Lower lobe of right lung (tissue), 2 donors: ENCODE results near the gene MAP3K15. TPM values are rescaled to one million over a fixed set of nuclear protein-coding genes. Genes with fewer than 3 reads are reported as not detected.

Experiments used
- ATAC-seq, 2 donors: fragments of 200-7000 bp; cut with Tn5 transposase; one replicate each; pipeline ENCODE4 v1.9.1; 2020 to 2022; ENCODE audit warnings: mild to moderate bottlenecking in 2 of 2, moderate library complexity in 2 of 2
- DNase-seq: peaks from one replicate; pipeline ENCODE4 v3.0.0-alpha.2; 2020
- H3K27ac ChIP-seq: fragments of 200-600 bp; one replicate; pipeline ENCODE4 v1.8.0; 2022
- H3K27me3 ChIP-seq: fragments of 200-600 bp; one replicate; pipeline ENCODE4 v1.8.0; 2022; ENCODE audit warnings: low read depth
- H3K36me3 ChIP-seq: fragments of 200-600 bp; one replicate; pipeline ENCODE4 v1.8.0; 2022; ENCODE audit warnings: mild to moderate bottlenecking
- H3K4me1 ChIP-seq: fragments of 200-600 bp; one replicate; pipeline ENCODE4 v1.8.0; 2022
- H3K4me3 ChIP-seq: fragments of 200-600 bp; one replicate; pipeline ENCODE4 v1.8.0; 2022; ENCODE audit warnings: mild to moderate bottlenecking
- H3K9me3 ChIP-seq: fragments of 200-600 bp; one replicate; pipeline ENCODE4 v1.8.0; 2022
- CTCF ChIP-seq: fragments of 200-600 bp; IDR thresholded peaks from one replicate; pipeline ENCODE4 v1.8.0; 2022; ENCODE audit warnings: antibody characterized with exemption, mild to moderate bottlenecking
- intact Hi-C: fragments of 100-400 bp; cut with DNase I; formaldehyde crosslinking; loops from one replicate; pipeline ENCODE4 v1.11.0; 2022
- total RNA-seq: library from RNA; stranded (reverse); fragmentation: NEBNext Ultra II Directional; extraction: Animal tissue kit (Norgen Biotek cat#: 25700); gene quantifications from one replicate; pipeline ENCODE4 v1.2.1, GENCODE V29; 2021
- donor health status: DM: no; HTN: yes; CAD: no; lungs with severe emphysema.

The MAP3K15 gene
- total RNA-seq, 1 donor from 2014 or later: 3.2 TPM

- Histone ChIP-seq H3K4me3 (no peak overlapping the region), H3K9me3 (no peaks in the 10 kb centered on the region), H3K27me3 (no peaks in the 10 kb centered on the region), H3K4me1 (no peaks in the 10 kb centered on the region), H3K36me3 (peaks cover 29% of the 10 kb centered on the region), H3K27ac (no peak overlapping the region)
- ATAC-seq (no peak), DNase-seq (no peak)
- no peak for TF ChIP-seq CTCF
- intact Hi-C loops: no loop called here
Measured at GRCh38 chrX:19540076-19540475, 24.8 kb upstream of the MAP3K15 start.

GRCh38 chrX:19539665-19540064, 24.4 kb upstream of the MAP3K15 start:
- DNase-seq: no peak
- intact Hi-C loops: no loop called here

GRCh38 chrX:19535476-19535875, 20.2 kb upstream of the MAP3K15 start:
- H3K27me3 ChIP-seq: no peaks in the 10 kb centered on the region
- H3K4me1 ChIP-seq: no peaks in the 10 kb centered on the region
- no peak for DNase-seq
- H3K4me3 ChIP-seq: no peak overlapping the region
- H3K9me3 ChIP-seq: no peaks in the 10 kb centered on the region
- no peak overlapping the region for H3K27ac ChIP-seq
- intact Hi-C loops: no loop called here
- H3K36me3 ChIP-seq: peaks cover 13% of the 10 kb centered on the region
- no peak for TF ChIP-seq CTCF
- no peak for ATAC-seq

More at GRCh38 chrX:19539665-19540064, 24.4 kb upstream of the MAP3K15 start:
- ATAC-seq: no peak
- no peak overlapping the region for H3K4me3 ChIP-seq
- no peak overlapping the region for H3K27ac ChIP-seq
- no peaks in the 10 kb centered on the region for H3K9me3 ChIP-seq
- no peak for TF ChIP-seq CTCF
- H3K27me3 ChIP-seq: no peaks in the 10 kb centered on the region
- H3K4me1 ChIP-seq: no peaks in the 10 kb centered on the region
- H3K36me3 ChIP-seq: peaks cover 28% of the 10 kb centered on the region

GRCh38 chrX:19532709-19533108, 17.4 kb upstream of the MAP3K15 start:
- H3K4me1 ChIP-seq: no peaks in the 10 kb centered on the region
- H3K27ac ChIP-seq: no peak overlapping the region
- intact Hi-C loops: no loop called here
- ATAC-seq (no peak), DNase-seq (no peak)
- H3K4me3 ChIP-seq: no peak overlapping the region
- H3K9me3 ChIP-seq: no peaks in the 10 kb centered on the region
- H3K36me3 ChIP-seq: peaks cover 13% of the 10 kb centered on the region
- no peaks in the 10 kb centered on the region for H3K27me3 ChIP-seq
- TF ChIP-seq CTCF: no peak

GRCh38 chrX:19517965-19518364, 2.7 kb upstream of the MAP3K15 start:
- Histone ChIP-seq H3K4me3 (no peak overlapping the region), H3K9me3 (no peaks in the 10 kb centered on the region), H3K27ac (no peak overlapping the region), H3K36me3 (no peaks in the 10 kb centered on the region), H3K27me3 (peaks cover 6% of the 10 kb centered on the region), H3K4me1 (peaks cover 4% of the 10 kb centered on the region)
- intact Hi-C loops: no loop called here
- ATAC-seq: no peak
- DNase-seq: no peak
- TF ChIP-seq CTCF: no peak

- intact Hi-C loops: no loop called here
- no peak for DNase-seq
- Histone ChIP-seq H3K4me3 (peak overlapping the region; percentile 48), H3K36me3 (no peaks in the 10 kb centered on the region), H3K27me3 (peaks cover 6% of the 10 kb centered on the region), H3K4me1 (peaks cover 4% of the 10 kb centered on the region), H3K9me3 (no peaks in the 10 kb centered on the region), H3K27ac (no peak overlapping the region)
- peak in 1 of 2 donors; percentile 29 for ATAC-seq
- TF ChIP-seq CTCF: peak; percentile 42
Measured at GRCh38 chrX:19515615-19516105, 352 bp upstream of the MAP3K15 start.
